HTR-8/SVneo (cell line): ENCODE data around the gene LGR6.
"Not testable (repeated sequence)": the region's sequence is repeated elsewhere in the genome, so short reads cannot be mapped to it uniquely, and the experiment has no call there.

Experiments used
- DNase-seq: peaks from one replicate; pipeline ENCODE4 v3.0.0; 2011; ENCODE audit warnings: low spot score, mixed read lengths; ENCODE audit not compliant: insufficient read length
- FAIRE-seq: peaks from 2 replicates; lab custom pipeline; 2011; peaks lifted over from hg19 to GRCh38; lab: Jason Lieb, UNC

The LGR6 gene

GRCh38 chr1:202251424-202252256, 58.0 kb downstream of the LGR6 start:
- no peak for DNase-seq
- no peak for FAIRE-seq

- DNase-seq: no peak
- no peak for FAIRE-seq
Measured at GRCh38 chr1:202252271-202252670, 58.7 kb downstream of the LGR6 start.

DNA sequence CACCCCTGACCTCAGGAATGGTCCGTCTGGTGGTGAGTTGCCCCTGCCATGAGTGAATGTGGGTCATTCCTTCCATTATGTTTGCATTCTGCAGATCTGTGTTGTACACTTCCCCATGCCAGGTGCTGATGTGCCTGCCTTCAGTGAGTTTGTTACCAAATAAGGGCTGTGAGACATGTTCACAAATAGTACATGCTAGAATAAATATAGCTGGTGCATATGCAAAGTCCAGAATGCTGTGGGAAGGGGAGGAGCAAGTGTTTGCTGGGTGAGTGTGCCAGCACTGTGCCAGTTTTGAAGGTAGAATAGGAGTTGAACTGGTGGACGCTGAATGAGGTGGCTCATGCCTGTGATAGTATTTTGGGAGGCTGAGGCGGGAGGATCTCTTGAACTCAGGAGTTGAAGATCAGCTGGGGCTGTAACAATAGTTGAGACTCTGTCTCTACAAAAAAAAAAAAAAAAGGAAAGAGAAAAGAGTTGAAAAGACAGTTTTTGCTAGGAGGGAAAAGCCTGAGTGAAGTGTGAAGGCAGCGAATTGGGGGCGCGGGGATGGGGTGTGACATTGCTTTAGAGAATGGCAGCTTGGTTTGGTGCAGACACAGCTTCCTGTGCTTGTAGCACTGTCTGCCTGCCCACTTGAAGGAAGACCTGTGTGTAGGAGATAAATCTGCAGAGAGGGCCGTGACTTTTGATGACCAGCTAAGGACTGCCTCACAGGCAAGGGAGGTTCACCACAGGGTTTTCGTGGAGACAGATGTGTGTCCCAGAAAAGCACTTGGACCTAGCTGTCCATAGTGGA, 61.1 kb downstream of the LGR6 start:
- peak; percentile 81 for FAIRE-seq
- no peak for DNase-seq

DNA sequence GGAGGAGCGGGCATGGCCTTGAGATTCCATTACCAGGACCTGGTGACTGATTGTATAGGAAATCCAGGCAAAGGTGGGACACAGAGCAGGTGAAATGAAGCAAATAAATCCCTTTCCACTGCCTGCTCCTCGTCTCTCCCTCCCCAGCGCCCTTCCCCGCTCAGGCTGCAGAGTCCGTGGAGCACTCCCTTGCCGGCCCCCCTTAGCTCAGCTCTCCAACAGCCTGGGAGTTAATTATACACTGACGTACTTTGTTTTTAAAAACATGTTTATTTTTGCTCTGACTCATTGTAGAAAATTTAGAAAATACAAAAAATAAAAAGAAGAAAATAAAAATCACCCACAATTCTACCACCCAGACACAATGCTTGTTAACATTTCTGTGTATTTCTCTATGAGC, 61.7 kb downstream of the LGR6 start:
- no peak for FAIRE-seq

GRCh38 chr1:202259705-202260104, 66.1 kb downstream of the LGR6 start:
- no peak for FAIRE-seq
- DNase-seq: no peak

More for the DNA sequence above, 61.7 kb downstream of the LGR6 start:
- no peak for DNase-seq

DNA sequence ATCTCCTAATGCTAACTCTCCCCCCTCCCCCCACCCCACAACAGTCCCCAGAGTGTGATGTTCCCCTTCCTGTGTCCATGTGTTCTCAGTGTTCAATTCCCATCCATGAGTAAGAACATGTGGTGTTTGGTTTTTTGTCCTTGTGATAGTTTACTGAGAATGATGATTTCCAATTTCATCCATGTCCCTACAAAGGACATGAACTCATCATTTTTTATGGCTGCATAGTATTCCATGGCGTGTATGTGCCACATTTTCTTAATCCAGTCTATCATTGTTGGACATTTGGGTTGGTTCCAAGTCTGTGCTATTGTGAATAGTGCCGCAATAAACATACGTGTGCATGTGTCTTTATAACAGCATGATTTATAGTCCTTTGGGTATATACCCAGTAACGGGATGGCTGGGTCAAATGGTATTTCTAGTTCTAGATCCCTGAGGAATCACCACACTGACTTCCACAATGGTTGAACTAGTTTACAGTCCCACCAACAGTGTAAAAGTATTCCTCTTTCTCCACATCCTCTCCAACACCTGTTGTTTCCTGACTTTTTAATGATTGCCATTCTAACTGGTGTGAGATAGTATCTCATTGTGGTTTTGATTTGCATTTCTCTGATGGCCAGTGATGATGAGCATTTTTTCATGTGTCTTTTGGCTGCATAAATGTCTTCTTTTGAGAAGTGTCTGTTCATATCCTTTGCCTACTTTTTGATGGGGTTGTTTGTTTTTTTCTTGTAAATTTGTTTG, 67.8 kb downstream of the LGR6 start:
- DNase-seq, FAIRE-seq: not testable (repeated sequence)

DNA sequence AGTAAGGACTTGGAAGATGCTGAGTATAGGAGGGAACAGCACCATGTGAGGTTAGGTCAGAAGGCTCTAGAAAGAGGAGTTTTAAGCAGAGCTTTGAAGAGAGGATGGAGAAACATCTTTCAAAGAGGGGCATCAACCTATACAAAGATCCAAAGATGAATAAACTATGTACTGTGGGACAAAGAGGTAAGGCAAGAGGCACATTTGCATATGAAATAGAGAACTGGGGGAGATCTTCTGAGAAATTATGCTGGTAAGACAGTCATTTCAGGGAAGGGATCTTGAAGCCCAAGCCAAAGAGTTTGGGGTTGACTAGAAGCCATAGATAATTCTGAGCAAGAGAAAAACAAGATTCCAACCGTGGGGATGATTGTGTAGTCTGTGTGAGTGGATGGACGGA, 70.0 kb downstream of the LGR6 start:
- DNase-seq: no peak
- no peak for FAIRE-seq

DNA sequence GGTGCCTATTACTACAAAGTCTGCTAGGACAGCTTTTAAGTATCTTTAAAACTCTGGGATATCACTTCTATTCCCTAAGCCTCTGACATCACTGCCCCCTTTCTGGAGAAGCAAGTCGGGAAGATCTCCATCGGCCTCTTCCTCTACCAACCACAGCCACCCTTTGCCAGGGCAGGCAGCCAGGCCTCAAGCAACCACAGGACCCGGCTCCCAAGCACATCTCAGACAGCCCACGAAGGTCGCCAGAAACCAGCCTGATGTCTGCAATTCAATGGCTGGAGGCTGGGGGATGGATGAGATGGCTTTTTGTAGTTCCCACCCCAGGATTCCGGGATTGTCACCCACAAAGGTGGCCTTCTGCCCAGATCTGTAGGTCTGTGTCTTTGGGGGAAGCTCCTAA, 70.7 kb downstream of the LGR6 start:
- no peak for FAIRE-seq

GRCh38 chr1:202264726-202265125, 71.1 kb downstream of the LGR6 start:
- no peak for DNase-seq
- FAIRE-seq: no peak

More for the DNA sequence above, 70.7 kb downstream of the LGR6 start:
- no peak for DNase-seq

DNA sequence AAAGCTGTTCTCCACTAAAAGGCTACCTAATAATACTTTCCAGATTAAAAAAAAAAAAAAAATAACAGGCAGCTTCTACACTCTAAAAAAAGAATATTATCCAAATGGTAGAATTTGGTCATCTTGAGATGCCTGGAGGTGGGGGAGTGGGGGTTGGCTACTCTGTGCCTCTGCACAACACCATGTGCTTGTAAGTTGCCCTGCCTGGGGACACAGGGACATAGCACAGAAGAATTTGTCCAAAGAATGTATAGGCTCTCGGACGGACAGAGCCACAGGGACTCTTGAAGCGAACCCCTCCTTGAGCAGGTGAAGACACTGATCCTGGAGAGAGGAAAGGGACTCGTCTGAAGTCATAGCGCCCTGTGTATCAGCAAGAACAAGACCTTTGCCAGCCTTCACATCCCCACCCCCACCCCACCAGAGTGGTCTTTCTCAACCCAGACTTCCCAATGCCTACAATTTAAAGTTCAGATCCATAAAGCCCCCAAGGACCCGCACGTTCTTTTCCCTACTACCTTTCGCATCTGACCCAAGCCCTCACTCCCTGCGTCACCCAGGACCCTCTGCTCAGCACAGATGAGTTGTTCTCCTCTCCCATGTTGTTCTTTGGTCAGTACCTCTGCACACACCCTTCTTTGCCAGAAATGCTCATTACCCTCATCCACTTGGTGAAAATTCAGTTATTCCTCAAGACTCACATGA, 72.6 kb downstream of the LGR6 start:
- FAIRE-seq (no peak), DNase-seq (no peak)

DNA sequence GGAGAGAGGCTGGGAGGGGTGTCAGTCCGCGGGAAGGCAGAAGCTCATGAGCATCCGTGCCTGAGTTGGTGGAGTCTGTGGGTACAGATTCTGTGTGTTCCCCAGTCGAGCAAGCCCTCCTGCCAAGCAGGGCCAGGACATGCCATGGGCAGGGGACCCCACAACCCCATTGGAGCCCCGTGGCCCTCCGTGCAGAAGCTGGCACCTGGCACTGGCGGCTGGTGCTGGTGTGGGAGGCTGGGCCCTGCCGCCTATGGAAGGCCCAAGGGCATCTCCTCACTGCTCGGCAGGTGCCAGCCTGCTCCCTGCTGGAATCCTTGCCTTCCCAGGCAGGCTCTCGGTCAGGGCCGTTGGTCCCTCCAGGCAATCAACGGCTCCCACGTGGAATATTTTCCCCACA, 74.4 kb downstream of the LGR6 start:
- FAIRE-seq (no peak), DNase-seq (no peak)

DNA sequence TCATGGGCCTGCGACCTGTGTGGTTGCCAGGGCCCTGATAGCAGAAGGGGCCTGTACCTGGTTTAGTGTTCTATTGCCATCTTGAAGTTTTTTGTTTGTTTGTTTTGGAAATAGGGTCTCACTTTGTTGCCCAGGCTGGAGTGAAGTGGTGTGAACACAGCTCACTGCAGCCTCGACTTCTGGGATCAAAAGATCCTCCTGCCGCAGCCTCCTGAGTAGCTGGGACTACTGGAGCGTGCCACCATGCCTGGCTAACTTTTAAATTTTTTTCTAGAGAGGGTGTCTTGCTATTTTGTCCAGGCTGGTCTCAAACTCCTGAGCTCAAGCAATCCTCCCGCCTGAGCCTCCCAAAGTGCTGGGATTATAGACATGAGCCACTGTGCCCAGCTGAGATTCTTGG, 75.2 kb downstream of the LGR6 start:
- DNase-seq (no peak), FAIRE-seq (no peak)

GRCh38 chr1:202270871-202271326, 77.3 kb downstream of the LGR6 start:
- FAIRE-seq (no peak), DNase-seq (no peak)

GRCh38 chr1:202272103-202272845, 78.7 kb downstream of the LGR6 start:
- FAIRE-seq: no peak
- no peak for DNase-seq

GRCh38 chr1:202274611-202275010, 81.0 kb downstream of the LGR6 start:
- FAIRE-seq (no peak), DNase-seq (no peak)

DNA sequence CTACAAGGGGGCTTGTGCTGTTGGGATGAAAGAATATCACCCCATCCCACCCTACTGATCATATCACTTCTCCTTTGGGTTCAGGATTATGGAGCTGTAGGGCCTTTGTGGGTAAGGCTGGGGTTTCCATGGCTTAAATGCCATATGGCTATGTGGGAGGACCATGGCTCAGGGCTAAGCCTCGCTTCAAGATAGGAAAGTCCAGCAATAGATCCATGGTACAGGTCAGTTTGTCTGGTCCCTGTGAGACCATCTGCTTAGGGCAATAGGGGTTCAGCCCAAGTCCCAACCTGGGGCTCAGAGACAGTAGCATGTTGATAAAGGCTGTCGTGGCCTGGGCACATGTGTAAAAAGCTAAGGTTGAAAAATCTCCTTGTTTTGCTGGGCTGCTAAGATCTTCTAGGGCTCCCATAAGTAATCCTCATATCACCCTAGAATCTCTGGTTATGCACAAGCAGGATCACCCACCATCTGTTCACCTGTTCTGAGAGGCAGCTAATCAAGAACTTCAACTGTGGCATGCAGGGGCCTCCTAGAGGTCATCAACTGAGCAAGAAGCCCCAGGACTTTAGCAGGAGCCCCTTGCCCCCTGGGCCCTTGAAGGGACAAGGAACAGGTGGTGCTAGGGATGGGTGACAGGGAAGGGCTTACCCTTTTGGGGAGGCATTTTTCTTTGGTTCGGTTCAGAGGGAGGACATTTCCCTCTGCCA, 81.6 kb downstream of the LGR6 start:
- FAIRE-seq: no peak
- DNase-seq: no peak

- no peak for DNase-seq
- FAIRE-seq: no peak
Measured at GRCh38 chr1:202276081-202276715, 82.6 kb downstream of the LGR6 start.

GRCh38 chr1:202276920-202277319, 83.3 kb downstream of the LGR6 start:
- no peak for DNase-seq
- FAIRE-seq: no peak
